HepG2 (cell line): Measurements from ENCODE around the gene SEZ6. TPM values are rescaled to one million over a fixed set of nuclear protein-coding genes. Genes with fewer than 3 reads are reported as not detected.

Source experiments
- ATAC-seq: fragments of 200-7000 bp; cut with Tn5 transposase; 3 replicates; pipeline ENCODE4 v1.9.1; 2020; ENCODE audit warnings: mild to moderate bottlenecking, moderate library complexity
- Bru-seq: library from RNA; stranded (reverse); fragments of 400-500 nt; gene quantifications from one replicate; lab custom pipeline; 2021; lab: Mats Ljungman, UMichigan
- BruChase-seq, 2 experiments: library from RNA; stranded (reverse); fragments of 400-500 nt; gene quantifications; one replicate each; lab custom pipeline; 2021; lab: Mats Ljungman, UMichigan
- BruUV-seq: library from RNA; stranded (reverse); fragments of 400-500 nt; replicated peaks from 2 replicates; lab custom pipeline; 2021; lab: Mats Ljungman, UMichigan
- CTCF ChIA-PET: fragments of 300-600 bp; formaldehyde crosslinking; extraction: SDS; loops from one replicate; lab custom pipeline; 2021; ENCODE audit warnings: low total read pairs, inconsistent platforms, low intra/inter-chr PET ratio; lab: Yijun Ruan, JAX
- POLR2A ChIA-PET: fragments of 350-600 bp; sonication (Branson Sonifier 250); formaldehyde crosslinking; loops from one replicate; lab custom pipeline; 2020; ENCODE audit warnings: antibody characterized with exemption, inconsistent platforms; lab: Yijun Ruan, JAX
- DNase-seq: peaks from one replicate; pipeline ENCODE4 v3.0.0-alpha.2; 2015; ENCODE audit warnings: low spot score
- FAIRE-seq: peaks from 3 replicates; lab custom pipeline; 2011; peaks lifted over from hg19 to GRCh38; lab: Jason Lieb, UNC
- H2AFZ ChIP-seq: one replicate; pipeline ENCODE4 v1.6.1; 2011; ENCODE audit warnings: low read length, inconsistent platforms
- H3K27ac ChIP-seq: fragments of 300-600 bp; 3 replicates; pipeline ENCODE4 v1.8.0; 2011; ENCODE audit warnings: mixed run types, mild to moderate bottlenecking, mixed read lengths, low read length, inconsistent platforms; ENCODE audit not compliant: insufficient read depth; ENCODE audit errors: extremely low read length
- H3K27me3 ChIP-seq, 2 experiments: fragments of 200-600 bp in 1 of 2; 2 replicates in 1 of 2; 3 replicates in 1 of 2; pipeline versions ENCODE4 v1.6.0 to v1.8.0; 2011; ENCODE audit warnings: low read length in 2 of 2, mild to moderate bottlenecking in 2 of 2, moderate library complexity in 2 of 2, inconsistent platforms in 1 of 2; ENCODE audit not compliant: insufficient read depth in 2 of 2, control insufficient read depth in 1 of 2
- H3K36me3 ChIP-seq, 2 experiments: fragments of 200-600 bp in 1 of 2; replicated peaks in 1 of 2; 2 replicates in 1 of 2; 3 replicates in 1 of 2; pipeline versions ENCODE4 v1.5.1 to v1.8.0; 2011; ENCODE audit warnings: low read length in 2 of 2, inconsistent platforms in 1 of 2; ENCODE audit not compliant: insufficient read depth in 2 of 2, control insufficient read depth in 1 of 2
- H3K4me1 ChIP-seq: 2 replicates; pipeline ENCODE4 v1.5.1; 2012; ENCODE audit warnings: low read length, inconsistent platforms; ENCODE audit not compliant: insufficient read depth
- H3K4me2 ChIP-seq: 2 replicates; pipeline ENCODE4 v1.6.0; 2011; ENCODE audit warnings: low read depth, low read length, inconsistent platforms
- H3K4me3 ChIP-seq, 3 experiments: fragments of 200-600 bp in 1 of 3; sonication (generic), shearing (Covaris generic) in 1 of 3; replicated peaks in 1 of 3; 2 replicates each; pipeline ENCODE4 v1.5.1; 2011 to 2016; ENCODE audit warnings: low read length in 3 of 3, inconsistent platforms in 2 of 3, low read depth in 2 of 3, mild to moderate bottlenecking in 2 of 3, control low read depth in 1 of 3, mixed read lengths in 1 of 3; ENCODE audit not compliant: insufficient read depth in 1 of 3
- H3K79me2 ChIP-seq: one replicate; pipeline ENCODE4 v1.6.1; 2011; ENCODE audit warnings: low read length, inconsistent platforms; ENCODE audit not compliant: insufficient read depth
- H3K9ac ChIP-seq: 2 replicates; pipeline ENCODE4 v1.6.0; 2011; ENCODE audit warnings: mild to moderate bottlenecking, low read depth, low read length, inconsistent platforms; ENCODE audit not compliant: insufficient read depth
- H3K9me3 ChIP-seq: 2 replicates; pipeline ENCODE4 v1.5.1; 2012; ENCODE audit warnings: mild to moderate bottlenecking, low read length
- H4K20me1 ChIP-seq: 2 replicates; pipeline ENCODE4 v1.6.0; 2011; ENCODE audit warnings: inconsistent platforms, mild to moderate bottlenecking, low read length, moderate library complexity; ENCODE audit not compliant: insufficient read depth
- ATAD3A ChIP-seq: sonication (generic); formaldehyde crosslinking; IDR thresholded peaks from 2 replicates; pipeline ENCODE4 v1.4.0; 2020; ENCODE audit warnings: missing genetic modification reagents
- ATM ChIP-seq: fragments of 450-650 bp; IDR thresholded peaks from 2 replicates; pipeline ENCODE4 v1.7.1; 2017; ENCODE audit warnings: mild to moderate bottlenecking, borderline replicate concordance
- BRCA1 ChIP-seq: sonication (generic); formaldehyde crosslinking; IDR thresholded peaks from 2 replicates; pipeline ENCODE4 v1.4.0; 2020; ENCODE audit warnings: missing genetic modification reagents
- CHD2 ChIP-seq: IDR thresholded peaks from 2 replicates; pipeline ENCODE4 v1.6.1; 2011; ENCODE audit warnings: low read depth, low read length, improper control_type of control experiment
- GLMP ChIP-seq: sonication (generic); formaldehyde crosslinking; IDR thresholded peaks from 2 replicates; pipeline ENCODE4 v1.9.0; 2021; ENCODE audit warnings: missing genetic modification reagents, mild to moderate bottlenecking, borderline replicate concordance
- HDAC2 ChIP-seq: sonication (generic); formaldehyde crosslinking; IDR thresholded peaks from 2 replicates; pipeline ENCODE4 v1.4.0; 2020; ENCODE audit warnings: missing genetic modification reagents
- HNRNPH1 ChIP-seq: fragments of 200-400 bp; formaldehyde crosslinking; optimal IDR thresholded peaks from 2 replicates; pipeline ENCODE3; 2017; ENCODE audit warnings: mild to moderate bottlenecking, low read depth, low read length
- HNRNPLL ChIP-seq: fragments of 200-400 bp; formaldehyde crosslinking; IDR thresholded peaks from 2 replicates; pipeline ENCODE4 v1.6.1; 2017; ENCODE audit warnings: mild to moderate bottlenecking, low read depth, low read length; ENCODE audit not compliant: poor library complexity, severe bottlenecking
- PHF20 ChIP-seq: sonication (generic); formaldehyde crosslinking; IDR thresholded peaks from 2 replicates; pipeline ENCODE4 v1.5.0; 2020; ENCODE audit warnings: mild to moderate bottlenecking, missing genetic modification reagents
- PHF8 ChIP-seq: sonication (generic); formaldehyde crosslinking; IDR thresholded peaks from 2 replicates; pipeline ENCODE4 v1.5.0; 2020; ENCODE audit warnings: missing genetic modification reagents
- SRY ChIP-seq: sonication (generic); formaldehyde crosslinking; IDR thresholded peaks from 2 replicates; pipeline ENCODE4 v1.8.0; 2022; ENCODE audit warnings: mild to moderate bottlenecking, missing genetic modification reagents
- TFE3 ChIP-seq: IDR thresholded peaks from 2 replicates; pipeline ENCODE4 v1.6.1; 2016
- ZNF484 ChIP-seq: sonication (generic); formaldehyde crosslinking; IDR thresholded peaks from 2 replicates; pipeline ENCODE4 v1.5.1; 2020; ENCODE audit warnings: mild to moderate bottlenecking, low read depth, missing genetic modification reagents, borderline replicate concordance
- ZNF513 ChIP-seq: sonication (generic); formaldehyde crosslinking; conservative IDR thresholded peaks from 2 replicates; pipeline ENCODE4 v1.5.0; 2020; ENCODE audit warnings: missing genetic modification reagents
- ZNF563 ChIP-seq: sonication (generic); formaldehyde crosslinking; IDR thresholded peaks from 2 replicates; pipeline ENCODE4 v1.8.0; 2022; ENCODE audit warnings: mild to moderate bottlenecking, moderate library complexity, missing genetic modification reagents
- ZNF75D ChIP-seq: sonication (generic); formaldehyde crosslinking; IDR thresholded peaks from 2 replicates; pipeline ENCODE4 v1.8.1; 2023; ENCODE audit warnings: missing genetic modification reagents, mild to moderate bottlenecking, borderline replicate concordance
- WGBS: methylation state at CpG from one replicate; pipeline ENCODE4 v1.1.6; 2017; ENCODE audit warnings: low lambda C conversion rate; 5-methylcytosine and 5-hydroxymethylcytosine counted together
- in situ Hi-C: cut with HindIII; loops from 2 replicates; pipeline ENCODE4 v1.10.0; 2017; ENCODE audit warnings: low pct_unique_long_range_greater_than_20kb; ENCODE audit not compliant: extremely low pct_ligation_motif_present
- intact Hi-C: fragments of 100-400 bp; cut with micrococcal nuclease; formaldehyde crosslinking; loops from one replicate; pipeline ENCODE4 v1.10.0; 2022; ENCODE audit not compliant: unreplicated experiment
- long read RNA-seq, 2 experiments: library from RNA in 1 of 2; library from polyadenylated mRNA in 1 of 2; stranded (forward) in 1 of 2; unstranded in 1 of 2; transcript quantifications; one replicate each; pipeline ENCODE4 v2.0.0, GENCODE V29; 2019 to 2022
- polyA minus RNA-seq, 3 experiments: library from RNA; depleted of rRNA, polyadenylated mRNA; stranded (reverse); fragments of >200 nt; gene quantifications; 2 replicates each; pipeline ENCODE4 v1.2.3, GENCODE V29; 2011; ENCODE audit warnings: low replicate concordance in 1 of 3
- polyA plus RNA-seq, 8 experiments: library from polyadenylated mRNA; depleted of rRNA in 3 of 8; stranded (reverse) in 7 of 8; unstranded in 1 of 8; fragments of >200 nt; fragmentation: Illumina TruSeq in 4 of 8; extraction: Trizol in 4 of 8; gene quantifications; 2 replicates each; pipeline versions ENCODE4 v1.2.1 to v1.2.3, GENCODE V29; 2011 to 2016; ENCODE audit warnings: low read depth in 4 of 8, missing spikeins in 1 of 8, mixed read lengths in 1 of 8; ENCODE audit not compliant: insufficient read depth in 1 of 8
- total RNA-seq, 5 experiments: library from RNA; depleted of rRNA; stranded (reverse); fragments of >200 nt; fragmentation: Illumina TruSeq; extraction: Trizol; gene quantifications; 2 replicates each; pipeline ENCODE4 v1.2.3, GENCODE V29; 2016; ENCODE audit warnings: low read depth in 1 of 5

SEZ6 gene
- not detected in 2 replicates for total RNA-seq (2016; rRNA removed; fragmentation: Illumina TruSeq; extraction: Trizol)
- not detected in 2 replicates for total RNA-seq (2016; cell fraction: cytosol; rRNA removed; fragmentation: Illumina TruSeq; extraction: Trizol; ENCODE audit: low read depth)
- not detected in 2 replicates for total RNA-seq (2016; cell fraction: insoluble cytoplasmic fraction; rRNA removed; fragmentation: Illumina TruSeq; extraction: Trizol)
- not detected in 2 replicates for total RNA-seq (2016; cell fraction: membrane; rRNA removed; fragmentation: Illumina TruSeq; extraction: Trizol)
- not detected in 2 replicates for total RNA-seq (2016; cell fraction: nucleus; rRNA removed; fragmentation: Illumina TruSeq; extraction: Trizol)
- polyA plus RNA-seq (2011; rRNA removed): 0.01 TPM in 1 of 2 replicates, not detected in the other
- 0.03 TPM in 1 of 2 replicates, not detected in the other for polyA plus RNA-seq (2011; cell fraction: cytosol; rRNA removed)
- polyA plus RNA-seq (2011; cell fraction: nucleus; rRNA removed): 0.26 and 0.52 TPM in 2 replicates
- polyA plus RNA-seq (2012): 0.38 TPM in 1 of 2 replicates, not detected in the other
- polyA plus RNA-seq (2016; cell fraction: cytosol; fragmentation: Illumina TruSeq; extraction: Trizol; ENCODE audit: low read depth): not detected in 2 replicates
- polyA plus RNA-seq (2016; cell fraction: insoluble cytoplasmic fraction; fragmentation: Illumina TruSeq; extraction: Trizol; ENCODE audit: low read depth): not detected in 2 replicates
- not detected in 2 replicates for polyA plus RNA-seq (2016; cell fraction: membrane; fragmentation: Illumina TruSeq; extraction: Trizol; ENCODE audit: low read depth)
- not detected in 2 replicates for polyA plus RNA-seq (2016; cell fraction: nucleus; fragmentation: Illumina TruSeq; extraction: Trizol; ENCODE audit: insufficient read depth, low read depth)
- polyA minus RNA-seq (2011; rRNA and poly(A)+ RNA removed; ENCODE audit: low replicate concordance): not detected in 2 replicates
- not detected in 2 replicates for polyA minus RNA-seq (2011; cell fraction: cytosol; rRNA and poly(A)+ RNA removed)
- polyA minus RNA-seq (2011; cell fraction: nucleus; rRNA and poly(A)+ RNA removed): not detected in 2 replicates
- percentile 4 among the genes with signal in this experiment for Bru-seq, nascent RNA
- BruChase-seq, experiment 1, labeled RNA remaining after a 6-hour chase: percentile 3 among the genes with signal in this experiment
- not detected for BruChase-seq, experiment 2, labeled RNA remaining after a 2-hour chase
- long read RNA-seq, experiment 1: 0 reads
- long read RNA-seq, experiment 2: 0 reads

- peak within 1 kb of the TSS; percentile 13; the same call in 1 of the 2 replicates for H3K4me2 ChIP-seq
- intact Hi-C loops: no loop called here
- H3K9ac ChIP-seq: no peak within 1 kb of the TSS
- peaks cover 8 to 44% of the 10 kb centered on the region in 2 experiments for H3K27me3 ChIP-seq
- peaks cover 40% of the 10 kb centered on the region for H3K4me1 ChIP-seq
- no peak within 1 kb of the TSS for H3K27ac ChIP-seq
- BruUV-seq: no TSS peak
- DNase-seq (peak; percentile 44), FAIRE-seq (no peak), ATAC-seq (peak; percentile 82)
- H2AFZ ChIP-seq: no peak within 1 kb of the TSS
- ChIA-PET CTCF (no interaction called here), POLR2A (no interaction called here)
- WGBS: 7% methylated on average over 13 of the region's 43 CpGs
- H4K20me1 ChIP-seq: peaks cover 8% of the 10 kb centered on the region; the same call in 1 of the 2 replicates
- H3K36me3 ChIP-seq: no peaks in the 10 kb centered on the region
- no peaks in the 10 kb centered on the region for H3K79me2 ChIP-seq
- in situ Hi-C loops: no loop called here
- H3K4me3 ChIP-seq: no peak within 1 kb of the TSS
- H3K9me3 ChIP-seq: no peaks in the 10 kb centered on the region
- TF ChIP-seq ATM: no peak
- 0 out of 2 replicates have a peak, but pooled peaks have one; percentile 25 for TF ChIP-seq PHF20 (CRISPR knock-in tag)
- TF ChIP-seq HNRNPLL: no peak
- peak; percentile 56; the same call in 1 of the 2 replicates for TF ChIP-seq ZNF484 (CRISPR knock-in tag)
- peak; percentile 98 for TF ChIP-seq SRY (CRISPR knock-in tag)
- peak; percentile 96 for TF ChIP-seq BRCA1
- no peak for TF ChIP-seq HNRNPH1
- TF ChIP-seq ATAD3A (CRISPR knock-in tag): 0 out of 2 replicates have a peak, but pooled peaks have one; percentile 40
- peak; percentile 86 for TF ChIP-seq TFE3 (CRISPR knock-in tag)
- TF ChIP-seq GLMP (CRISPR knock-in tag): no peak
- no peak for TF ChIP-seq ZNF75D (CRISPR knock-in tag)
- no peak for TF ChIP-seq PHF8 (CRISPR knock-in tag)
- TF ChIP-seq ZNF513 (CRISPR knock-in tag): no peak
- TF ChIP-seq CHD2: no peak
- TF ChIP-seq HDAC2 (CRISPR knock-in tag): peak; percentile 83
- TF ChIP-seq ZNF563 (CRISPR knock-in tag): peak; percentile 96
These were observed at the start of gene SEZ6 for GRCh38 chr17:29005936-29006511. TSS of gene SEZ6 (minus strand) at chr17:29006033. CDS start at chr17:29005869, 164 bp downstream.
